Measurements from ENCODE around the gene XCL2.

Gene XCL2

DNA sequence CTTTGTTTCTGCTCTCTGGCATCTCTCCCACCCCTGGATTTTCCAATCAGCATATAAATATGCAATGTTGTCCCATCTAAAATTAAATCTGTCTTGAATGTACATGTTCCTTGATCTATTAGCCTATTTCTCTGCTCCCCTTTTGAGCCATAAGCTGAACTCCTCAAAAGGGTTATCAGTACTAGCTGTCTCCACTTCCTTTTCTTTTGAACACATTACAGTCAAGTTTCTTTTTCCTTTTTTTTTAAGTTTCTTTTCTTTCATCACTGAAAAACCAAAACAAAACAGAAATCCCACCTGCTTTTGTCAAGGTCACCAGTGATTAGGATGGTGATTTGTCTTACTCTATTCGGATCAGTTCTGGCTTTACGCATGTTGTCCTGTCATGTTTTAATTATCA, 29.3 kb downstream of the XCL2 start:
- peaks cover 8% of the 10 kb centered on the region for H3K27me3 Mint-ChIP-seq
- DNase-seq (ENCODE audit: low spot score in 2 of 2) (no peak), ATAC-seq (ENCODE audit: low read depth) (no peak)
- H3K36me3 Mint-ChIP-seq: no peaks in the 10 kb centered on the region
- H3K9me3 Mint-ChIP-seq: no peaks in the 10 kb centered on the region
- no peaks in the 10 kb centered on the region for H3K4me1 Mint-ChIP-seq
- no peak overlapping the region for H3K4me3 Mint-ChIP-seq
- H3K27ac Mint-ChIP-seq: no peak overlapping the region

GRCh38 chr1:168513656-168514404, 30.0 kb downstream of the XCL2 start:
- peaks cover 11% of the 10 kb centered on the region for H3K27me3 Mint-ChIP-seq
- no peak for DNase-seq (ENCODE audit: low spot score in 2 of 2)
- H3K9me3 Mint-ChIP-seq: no peaks in the 10 kb centered on the region
- H3K27ac Mint-ChIP-seq: no peak overlapping the region
- no peaks in the 10 kb centered on the region for H3K4me1 Mint-ChIP-seq
- no peak overlapping the region for H3K4me3 Mint-ChIP-seq
- H3K36me3 Mint-ChIP-seq: no peaks in the 10 kb centered on the region
- no peak for ATAC-seq (ENCODE audit: low read depth)

GRCh38 chr1:168512864-168513595, 30.8 kb downstream of the XCL2 start:
- Mint-ChIP-seq H3K27ac (no peak overlapping the region), H3K36me3 (no peaks in the 10 kb centered on the region), H3K9me3 (no peaks in the 10 kb centered on the region), H3K27me3 (peaks cover 12% of the 10 kb centered on the region), H3K4me1 (no peaks in the 10 kb centered on the region), H3K4me3 (no peak overlapping the region)
- ATAC-seq (ENCODE audit: low read depth) (no peak), DNase-seq (ENCODE audit: low spot score in 2 of 2) (no peak)

DNA sequence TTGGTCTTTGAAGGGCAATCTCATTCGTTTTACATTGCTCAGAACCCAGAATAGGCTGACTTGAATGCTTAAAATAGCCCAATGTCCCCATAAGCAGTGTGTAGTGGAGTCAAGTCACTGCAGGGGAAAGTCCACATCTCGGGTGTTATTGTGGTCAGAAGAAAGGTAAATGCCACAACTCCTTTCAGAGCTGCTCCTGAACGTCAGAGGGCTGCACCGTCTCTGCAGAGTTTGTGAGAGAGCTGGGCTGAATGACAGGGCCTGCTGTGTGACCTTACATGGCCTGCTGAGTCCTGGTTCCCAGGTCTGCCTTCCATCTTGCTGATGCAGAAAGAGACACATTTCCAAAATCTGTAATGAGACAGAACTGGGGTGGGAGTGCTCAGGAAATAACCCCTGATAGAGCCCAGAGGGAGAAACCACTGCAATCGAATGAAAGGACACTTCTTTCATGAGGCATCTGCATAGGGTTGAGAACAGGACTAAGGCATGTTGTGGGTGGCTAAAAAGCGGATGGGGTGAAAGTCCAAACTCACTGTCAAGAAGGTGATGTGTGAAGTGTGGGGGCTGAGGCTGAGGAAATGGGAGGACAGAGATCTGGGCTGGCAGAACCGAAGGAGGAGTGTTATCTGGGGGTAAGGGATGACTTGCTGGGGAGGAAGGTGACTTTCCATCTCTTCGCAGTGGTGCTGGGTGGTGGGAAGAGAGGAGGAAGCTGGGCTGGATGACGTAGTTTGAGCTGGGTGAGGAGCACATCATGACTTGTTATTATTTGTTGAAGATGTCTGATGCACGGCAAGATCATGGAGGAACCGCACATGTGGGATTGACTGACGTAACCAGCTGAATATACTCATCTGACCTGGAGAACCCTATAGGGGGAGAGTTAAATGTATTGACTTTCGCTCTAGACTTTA, 33.7 kb downstream of the XCL2 start:
- Mint-ChIP-seq H3K27me3 (peaks cover 10% of the 10 kb centered on the region), H3K4me1 (no peaks in the 10 kb centered on the region), H3K36me3 (no peaks in the 10 kb centered on the region), H3K4me3 (no peak overlapping the region), H3K27ac (no peak overlapping the region), H3K9me3 (no peaks in the 10 kb centered on the region)
- no peak for ATAC-seq (ENCODE audit: low read depth)
- DNase-seq (ENCODE audit: low spot score in 2 of 2): no peak

DNA sequence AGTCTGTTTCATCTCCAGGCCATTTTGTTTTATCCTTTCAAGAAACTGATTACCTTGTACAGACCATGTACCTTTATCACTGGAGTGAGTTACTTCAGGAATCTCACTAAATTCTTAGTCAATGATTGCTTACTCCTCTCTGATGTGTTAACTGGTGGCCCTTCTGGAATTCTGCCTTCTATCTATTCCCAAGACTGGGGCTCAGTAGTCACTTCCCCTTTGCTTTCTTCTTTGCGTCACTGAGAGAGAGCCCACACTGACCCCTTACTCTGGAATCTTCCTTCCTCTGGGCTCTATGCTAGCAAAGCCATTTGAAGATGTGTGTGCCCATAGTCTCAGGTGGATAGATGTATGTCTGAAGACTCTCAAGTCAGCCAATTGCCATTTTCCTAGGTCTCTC, 34.6 kb downstream of the XCL2 start:
- Mint-ChIP-seq H3K27ac (no peak overlapping the region), H3K27me3 (peaks cover 10% of the 10 kb centered on the region), H3K9me3 (no peaks in the 10 kb centered on the region), H3K36me3 (no peaks in the 10 kb centered on the region), H3K4me1 (no peaks in the 10 kb centered on the region), H3K4me3 (no peak overlapping the region)
- ATAC-seq (ENCODE audit: low read depth) (no peak), DNase-seq (ENCODE audit: low spot score in 2 of 2) (no peak)

- H3K36me3 Mint-ChIP-seq: no peaks in the 10 kb centered on the region
- no peak for ATAC-seq (ENCODE audit: low read depth)
- H3K4me3 Mint-ChIP-seq: no peak overlapping the region
- no peaks in the 10 kb centered on the region for H3K9me3 Mint-ChIP-seq
- no peak overlapping the region for H3K27ac Mint-ChIP-seq
- DNase-seq (ENCODE audit: low spot score in 2 of 2): no peak
- no peaks in the 10 kb centered on the region for H3K4me1 Mint-ChIP-seq
- H3K27me3 Mint-ChIP-seq: peaks cover 12% of the 10 kb centered on the region
These were observed 36.0 kb downstream of the XCL2 start for GRCh38 chr1:168507828-168508227.

DNA sequence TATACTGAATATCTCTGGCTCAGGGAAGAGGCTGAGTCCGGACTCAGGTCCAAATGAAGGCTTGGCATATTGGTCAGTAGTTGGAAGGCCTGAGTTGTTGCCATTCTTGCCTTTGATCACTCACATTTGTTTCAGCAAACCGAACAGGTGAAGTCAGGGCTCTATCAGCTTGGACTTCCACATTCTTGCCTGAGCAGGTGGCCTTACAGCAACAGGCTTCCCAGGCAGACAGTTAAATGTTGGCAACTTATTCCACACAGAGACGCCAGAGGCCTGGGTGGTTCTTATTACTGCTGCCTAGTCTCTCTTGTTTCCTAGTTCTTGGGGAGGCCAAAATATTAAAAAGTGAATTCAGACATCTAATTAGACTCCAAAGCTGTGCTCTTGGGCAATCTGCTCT, 36.6 kb downstream of the XCL2 start:
- no peaks in the 10 kb centered on the region for H3K9me3 Mint-ChIP-seq
- H3K27me3 Mint-ChIP-seq: peaks cover 12% of the 10 kb centered on the region
- ATAC-seq (ENCODE audit: low read depth) (no peak), DNase-seq (ENCODE audit: low spot score in 2 of 2) (no peak)
- H3K4me3 Mint-ChIP-seq: no peak overlapping the region
- H3K27ac Mint-ChIP-seq: no peak overlapping the region
- no peaks in the 10 kb centered on the region for H3K4me1 Mint-ChIP-seq
- no peaks in the 10 kb centered on the region for H3K36me3 Mint-ChIP-seq

DNA sequence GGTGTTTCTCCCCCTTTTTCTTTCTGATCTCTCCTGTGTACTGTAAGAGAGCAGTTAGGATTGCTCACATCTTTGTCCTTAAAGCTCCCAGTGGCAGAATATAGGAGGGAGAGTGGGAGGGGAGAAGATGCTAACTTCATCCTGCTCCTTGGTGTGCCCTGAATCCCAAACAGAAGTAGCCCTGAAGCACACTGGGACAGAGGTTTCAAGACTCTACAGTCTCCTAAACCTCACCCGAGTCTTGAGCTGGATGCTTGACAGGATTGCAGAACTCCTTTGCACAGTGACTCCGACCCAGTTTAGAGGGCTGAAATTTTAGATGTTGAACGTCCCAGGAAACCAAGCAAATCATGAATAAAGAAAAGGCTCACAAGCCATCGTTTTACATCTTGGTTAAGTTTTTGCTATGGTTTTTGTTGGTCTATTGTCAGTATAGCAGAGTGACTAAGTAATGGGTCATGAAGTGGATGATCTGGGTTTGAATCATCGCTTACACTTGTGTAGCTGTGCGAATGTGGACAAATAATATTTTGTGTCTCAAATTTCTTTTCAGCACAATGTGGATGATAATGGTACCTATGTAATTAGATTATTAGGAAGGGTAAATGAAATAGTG, 37.5 kb downstream of the XCL2 start:
- DNase-seq (ENCODE audit: low spot score in 2 of 2) (no peak), ATAC-seq (ENCODE audit: low read depth) (no peak)
- Mint-ChIP-seq H3K36me3 (no peaks in the 10 kb centered on the region), H3K4me1 (no peaks in the 10 kb centered on the region), H3K27me3 (peaks cover 12% of the 10 kb centered on the region), H3K4me3 (no peak overlapping the region), H3K27ac (no peak overlapping the region), H3K9me3 (no peaks in the 10 kb centered on the region)

DNA sequence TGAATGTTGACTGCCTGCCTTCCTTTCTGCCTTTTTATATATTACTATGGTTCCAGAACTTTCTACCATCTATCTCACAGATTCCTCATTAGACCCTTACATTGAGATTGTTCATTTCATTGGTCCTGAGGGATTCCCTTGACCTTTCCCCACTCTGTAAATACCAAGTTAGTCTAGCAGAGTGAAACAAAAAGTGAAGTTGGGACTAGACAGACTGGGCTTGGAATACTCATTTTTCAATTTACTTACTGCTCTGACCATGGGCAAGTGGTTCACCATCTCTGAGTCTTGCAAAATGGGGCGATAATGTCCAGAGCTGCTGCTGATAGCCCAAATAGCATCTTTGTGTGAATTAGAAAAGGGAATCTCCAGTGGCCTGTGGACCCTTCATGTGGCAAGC, 38.8 kb downstream of the XCL2 start:
- Mint-ChIP-seq H3K36me3 (no peaks in the 10 kb centered on the region), H3K9me3 (no peaks in the 10 kb centered on the region), H3K27me3 (peaks cover 7% of the 10 kb centered on the region), H3K4me3 (no peak overlapping the region), H3K4me1 (no peaks in the 10 kb centered on the region), H3K27ac (no peak overlapping the region)
- no peak for ATAC-seq (ENCODE audit: low read depth)
- DNase-seq (ENCODE audit: low spot score in 2 of 2): no peak

- Mint-ChIP-seq H3K27ac (no peak overlapping the region), H3K27me3 (peaks cover 6% of the 10 kb centered on the region), H3K4me3 (no peak overlapping the region), H3K4me1 (no peaks in the 10 kb centered on the region), H3K36me3 (no peaks in the 10 kb centered on the region), H3K9me3 (no peaks in the 10 kb centered on the region)
- DNase-seq (ENCODE audit: low spot score in 2 of 2) (no peak), ATAC-seq (ENCODE audit: low read depth) (no peak)
These were observed 39.5 kb downstream of the XCL2 start for GRCh38 chr1:168504064-168504837.

DNA sequence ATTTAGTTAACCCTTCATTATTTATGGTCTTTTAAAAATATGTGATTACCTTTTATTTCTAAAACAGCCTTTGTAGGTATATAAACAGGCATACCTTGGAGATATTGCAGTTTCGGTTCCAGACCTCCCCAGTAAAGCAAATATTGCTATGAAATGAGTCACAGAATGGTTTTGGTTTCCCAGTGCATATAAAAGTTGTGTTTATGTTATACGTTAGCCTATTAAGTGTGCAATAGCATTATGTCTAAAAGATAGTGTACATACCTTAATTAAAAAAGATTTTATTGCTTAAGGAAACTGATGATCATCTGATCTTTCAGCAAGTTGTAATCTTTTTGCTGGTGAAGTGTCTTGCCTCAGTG, 44.1 kb downstream of the XCL2 start:
- no peaks in the 10 kb centered on the region for H3K36me3 Mint-ChIP-seq
- no peak overlapping the region for H3K27ac Mint-ChIP-seq

GRCh38 chr1:168498956-168499687, 44.7 kb downstream of the XCL2 start:
- Mint-ChIP-seq H3K36me3 (no peaks in the 10 kb centered on the region), H3K4me3 (no peak overlapping the region), H3K9me3 (no peaks in the 10 kb centered on the region), H3K27ac (no peak overlapping the region), H3K4me1 (no peaks in the 10 kb centered on the region), H3K27me3 (peaks cover 5% of the 10 kb centered on the region)
- no peak for ATAC-seq (ENCODE audit: low read depth)
- no peak for DNase-seq (ENCODE audit: low spot score in 2 of 2)

More for the DNA sequence above, 44.1 kb downstream of the XCL2 start:
- no peaks in the 10 kb centered on the region for H3K9me3 Mint-ChIP-seq
- ATAC-seq (ENCODE audit: low read depth) (no peak), DNase-seq (ENCODE audit: low spot score in 2 of 2) (no peak)
- no peak overlapping the region for H3K4me3 Mint-ChIP-seq
- H3K4me1 Mint-ChIP-seq: no peaks in the 10 kb centered on the region
- peaks cover 5% of the 10 kb centered on the region for H3K27me3 Mint-ChIP-seq

- H3K9me3 Mint-ChIP-seq: no peaks in the 10 kb centered on the region
- H3K27ac Mint-ChIP-seq: no peak overlapping the region
- no peak overlapping the region for H3K4me3 Mint-ChIP-seq
- peaks cover 3% of the 10 kb centered on the region for H3K27me3 Mint-ChIP-seq
- no peak for ATAC-seq (ENCODE audit: low read depth)
- no peaks in the 10 kb centered on the region for H3K36me3 Mint-ChIP-seq
- DNase-seq (ENCODE audit: low spot score in 2 of 2): no peak
- H3K4me1 Mint-ChIP-seq: no peaks in the 10 kb centered on the region
These were observed 45.6 kb downstream of the XCL2 start for GRCh38 chr1:168498159-168498631.
